ENCODE measurements around the gene PSME2.

- TF ChIP-seq CTCF (conservative IDR thresholded peaks at IDR 0.05; ENCODE audit: low read length) = no peak
- no peak for TF ChIP-seq EZH2phosphoT487 (IDR thresholded peaks at IDR 0.05; ENCODE audit: borderline replicate concordance, low read depth, low read length)
Measured at GRCh38 chr14:24098229-24098926, 48.0 kb downstream of the PSME2 start.
